ENCODE data around the gene ILF3. TPM values are rescaled to one million over a fixed set of nuclear protein-coding genes. Genes with fewer than 3 reads are reported as not detected.
A peak's percentile ranks its signal among the peaks of the same experiment; 100 is the strongest.

The ILF3 gene
- total RNA-seq, 1 donor from 2014 or later: 69.4 TPM

GRCh38 chr19:10724573-10725071 lies 70.5 kb downstream of the ILF3 start:
- H3K9ac ChIP-seq (ENCODE audit: low read depth in 1 of 3, low read length in 3 of 3): peak overlapping the region in 1 of 3 donors; percentile 40
- peak overlapping the region; percentile 47 for H3K27ac ChIP-seq (ENCODE audit: low read depth, low read length)
- no peak overlapping the region for H3K4me3 ChIP-seq (ENCODE audit: low read length in 3 of 3)
- no peaks in the 10 kb centered on the region for H3K27me3 ChIP-seq (ENCODE audit: control insufficient read depth in 3 of 3, insufficient read depth in 3 of 3, low read length in 3 of 3)
- peaks cover 15 to 28% (median 27%) of the 10 kb centered on the region in 3 donors for H3K4me1 ChIP-seq (ENCODE audit: control insufficient read depth in 3 of 3, insufficient read depth in 3 of 3, low read length in 3 of 3)
- H3K9me3 ChIP-seq (ENCODE audit: control insufficient read depth in 3 of 3, low read length in 3 of 3): no peaks in the 10 kb centered on the region
- H3K36me3 ChIP-seq (ENCODE audit: control insufficient read depth in 3 of 3, insufficient read depth in 3 of 3, low read length in 3 of 3): peaks cover 0 to 7% (median 3%) of the 10 kb centered on the region in 3 donors

GRCh38 chr19:10725415-10725814 lies 71.3 kb downstream of the ILF3 start:
- Histone ChIP-seq H3K9ac (ENCODE audit: low read depth in 1 of 3, low read length in 3 of 3) (no peak overlapping the region), H3K4me1 (ENCODE audit: control insufficient read depth in 3 of 3, insufficient read depth in 3 of 3, low read length in 3 of 3) (peaks cover 8 to 26% (median 25%) of the 10 kb centered on the region in 3 donors), H3K36me3 (ENCODE audit: control insufficient read depth in 3 of 3, insufficient read depth in 3 of 3, low read length in 3 of 3) (peaks cover 0 to 7% (median 0%) of the 10 kb centered on the region in 3 donors), H3K27me3 (ENCODE audit: control insufficient read depth in 3 of 3, insufficient read depth in 3 of 3, low read length in 3 of 3) (no peaks in the 10 kb centered on the region), H3K27ac (ENCODE audit: low read depth, low read length) (no peak overlapping the region), H3K4me3 (ENCODE audit: low read length in 3 of 3) (no peak overlapping the region), H3K9me3 (ENCODE audit: control insufficient read depth in 3 of 3, low read length in 3 of 3) (no peaks in the 10 kb centered on the region)

GRCh38 chr19:10726268-10726667 lies 72.1 kb downstream of the ILF3 start:
- H3K4me3 ChIP-seq (ENCODE audit: low read length in 3 of 3): no peak overlapping the region
- H3K4me1 ChIP-seq (ENCODE audit: control insufficient read depth in 3 of 3, insufficient read depth in 3 of 3, low read length in 3 of 3): peaks cover 4 to 29% (median 22%) of the 10 kb centered on the region in 3 donors
- H3K9ac ChIP-seq (ENCODE audit: low read depth in 1 of 3, low read length in 3 of 3): no peak overlapping the region
- peaks cover 0 to 3% (median 0%) of the 10 kb centered on the region in 3 donors for H3K36me3 ChIP-seq (ENCODE audit: control insufficient read depth in 3 of 3, insufficient read depth in 3 of 3, low read length in 3 of 3)
- no peaks in the 10 kb centered on the region for H3K9me3 ChIP-seq (ENCODE audit: control insufficient read depth in 3 of 3, low read length in 3 of 3)
- no peaks in the 10 kb centered on the region for H3K27me3 ChIP-seq (ENCODE audit: control insufficient read depth in 3 of 3, insufficient read depth in 3 of 3, low read length in 3 of 3)
- no peak overlapping the region for H3K27ac ChIP-seq (ENCODE audit: low read depth, low read length)

- H3K36me3 ChIP-seq (ENCODE audit: control insufficient read depth in 3 of 3, insufficient read depth in 3 of 3, low read length in 3 of 3): no peaks in the 10 kb centered on the region
- no peak overlapping the region for H3K9ac ChIP-seq (ENCODE audit: low read depth in 1 of 3, low read length in 3 of 3)
- peaks cover 4 to 24% (median 22%) of the 10 kb centered on the region in 3 donors for H3K4me1 ChIP-seq (ENCODE audit: control insufficient read depth in 3 of 3, insufficient read depth in 3 of 3, low read length in 3 of 3)
- H3K27me3 ChIP-seq (ENCODE audit: control insufficient read depth in 3 of 3, insufficient read depth in 3 of 3, low read length in 3 of 3): no peaks in the 10 kb centered on the region
- H3K9me3 ChIP-seq (ENCODE audit: control insufficient read depth in 3 of 3, low read length in 3 of 3): no peaks in the 10 kb centered on the region
- no peak overlapping the region for H3K4me3 ChIP-seq (ENCODE audit: low read length in 3 of 3)
- no peak overlapping the region for H3K27ac ChIP-seq (ENCODE audit: low read depth, low read length)
Observed at GRCh38 chr19:10727685-10728201, 73.6 kb downstream of the ILF3 start.

GRCh38 chr19:10729411-10729810 lies 75.3 kb downstream of the ILF3 start:
- H3K4me1 ChIP-seq (ENCODE audit: control insufficient read depth in 3 of 3, insufficient read depth in 3 of 3, low read length in 3 of 3): peaks cover 4 to 22% (median 22%) of the 10 kb centered on the region in 3 donors
- H3K36me3 ChIP-seq (ENCODE audit: control insufficient read depth in 3 of 3, insufficient read depth in 3 of 3, low read length in 3 of 3): no peaks in the 10 kb centered on the region
- no peak overlapping the region for H3K27ac ChIP-seq (ENCODE audit: low read depth, low read length)
- H3K27me3 ChIP-seq (ENCODE audit: control insufficient read depth in 3 of 3, insufficient read depth in 3 of 3, low read length in 3 of 3): no peaks in the 10 kb centered on the region
- H3K9me3 ChIP-seq (ENCODE audit: control insufficient read depth in 3 of 3, low read length in 3 of 3): no peaks in the 10 kb centered on the region
- no peak overlapping the region for H3K4me3 ChIP-seq (ENCODE audit: low read length in 3 of 3)
- H3K9ac ChIP-seq (ENCODE audit: low read depth in 1 of 3, low read length in 3 of 3): no peak overlapping the region

- H3K27ac ChIP-seq (ENCODE audit: low read depth, low read length): no peak overlapping the region
Observed at GRCh38 chr19:10730932-10731331, 76.8 kb downstream of the ILF3 start.

GRCh38 chr19:10735741-10736140 lies 81.6 kb downstream of the ILF3 start:
- no peaks in the 10 kb centered on the region for H3K9me3 ChIP-seq (ENCODE audit: control insufficient read depth in 3 of 3, low read length in 3 of 3)
- no peaks in the 10 kb centered on the region for H3K27me3 ChIP-seq (ENCODE audit: control insufficient read depth in 3 of 3, insufficient read depth in 3 of 3, low read length in 3 of 3)
- H3K9ac ChIP-seq (ENCODE audit: low read depth in 1 of 3, low read length in 3 of 3): no peak overlapping the region
- peaks cover 0 to 6% (median 3%) of the 10 kb centered on the region in 3 donors for H3K4me1 ChIP-seq (ENCODE audit: control insufficient read depth in 3 of 3, insufficient read depth in 3 of 3, low read length in 3 of 3)
- H3K4me3 ChIP-seq (ENCODE audit: low read length in 3 of 3): no peak overlapping the region
- no peak overlapping the region for H3K27ac ChIP-seq (ENCODE audit: low read depth, low read length)
- H3K36me3 ChIP-seq (ENCODE audit: control insufficient read depth in 3 of 3, insufficient read depth in 3 of 3, low read length in 3 of 3): peaks cover 0 to 5% (median 0%) of the 10 kb centered on the region in 3 donors

More at GRCh38 chr19:10730932-10731331, 76.8 kb downstream of the ILF3 start:
- H3K9ac ChIP-seq (ENCODE audit: low read depth in 1 of 3, low read length in 3 of 3): no peak overlapping the region
- peaks cover 4 to 17% (median 15%) of the 10 kb centered on the region in 3 donors for H3K4me1 ChIP-seq (ENCODE audit: control insufficient read depth in 3 of 3, insufficient read depth in 3 of 3, low read length in 3 of 3)
- no peaks in the 10 kb centered on the region for H3K36me3 ChIP-seq (ENCODE audit: control insufficient read depth in 3 of 3, insufficient read depth in 3 of 3, low read length in 3 of 3)
- no peaks in the 10 kb centered on the region for H3K9me3 ChIP-seq (ENCODE audit: control insufficient read depth in 3 of 3, low read length in 3 of 3)
- no peaks in the 10 kb centered on the region for H3K27me3 ChIP-seq (ENCODE audit: control insufficient read depth in 3 of 3, insufficient read depth in 3 of 3, low read length in 3 of 3)
- no peak overlapping the region for H3K4me3 ChIP-seq (ENCODE audit: low read length in 3 of 3)

- no peak overlapping the region for H3K4me3 ChIP-seq (ENCODE audit: low read length in 3 of 3)
- H3K9ac ChIP-seq (ENCODE audit: low read depth in 1 of 3, low read length in 3 of 3): no peak overlapping the region
- no peaks in the 10 kb centered on the region for H3K9me3 ChIP-seq (ENCODE audit: control insufficient read depth in 3 of 3, low read length in 3 of 3)
- H3K27ac ChIP-seq (ENCODE audit: low read depth, low read length): no peak overlapping the region
- peaks cover 0 to 3% (median 3%) of the 10 kb centered on the region in 3 donors for H3K4me1 ChIP-seq (ENCODE audit: control insufficient read depth in 3 of 3, insufficient read depth in 3 of 3, low read length in 3 of 3)
- peaks cover 0 to 5% (median 0%) of the 10 kb centered on the region in 3 donors for H3K36me3 ChIP-seq (ENCODE audit: control insufficient read depth in 3 of 3, insufficient read depth in 3 of 3, low read length in 3 of 3)
- no peaks in the 10 kb centered on the region for H3K27me3 ChIP-seq (ENCODE audit: control insufficient read depth in 3 of 3, insufficient read depth in 3 of 3, low read length in 3 of 3)
Observed at GRCh38 chr19:10736189-10736588, 82.0 kb downstream of the ILF3 start.

- Histone ChIP-seq H3K27me3 (ENCODE audit: control insufficient read depth in 3 of 3, insufficient read depth in 3 of 3, low read length in 3 of 3) (no peaks in the 10 kb centered on the region), H3K27ac (ENCODE audit: low read depth, low read length) (no peak overlapping the region), H3K36me3 (ENCODE audit: control insufficient read depth in 3 of 3, insufficient read depth in 3 of 3, low read length in 3 of 3) (peaks cover 0 to 5% (median 0%) of the 10 kb centered on the region in 3 donors), H3K4me1 (ENCODE audit: control insufficient read depth in 3 of 3, insufficient read depth in 3 of 3, low read length in 3 of 3) (peaks cover 1 to 4% (median 3%) of the 10 kb centered on the region in 3 donors), H3K9me3 (ENCODE audit: control insufficient read depth in 3 of 3, low read length in 3 of 3) (no peaks in the 10 kb centered on the region), H3K4me3 (ENCODE audit: low read length in 3 of 3) (no peak overlapping the region), H3K9ac (ENCODE audit: low read depth in 1 of 3, low read length in 3 of 3) (no peak overlapping the region)
Observed at GRCh38 chr19:10736916-10737551, 82.9 kb downstream of the ILF3 start.

GRCh38 chr19:10737722-10738121 lies 83.6 kb downstream of the ILF3 start:
- H3K9ac ChIP-seq (ENCODE audit: low read depth in 1 of 3, low read length in 3 of 3): no peak overlapping the region
- no peaks in the 10 kb centered on the region for H3K9me3 ChIP-seq (ENCODE audit: control insufficient read depth in 3 of 3, low read length in 3 of 3)
- no peak overlapping the region for H3K4me3 ChIP-seq (ENCODE audit: low read length in 3 of 3)
- H3K27me3 ChIP-seq (ENCODE audit: control insufficient read depth in 3 of 3, insufficient read depth in 3 of 3, low read length in 3 of 3): no peaks in the 10 kb centered on the region
- H3K36me3 ChIP-seq (ENCODE audit: control insufficient read depth in 3 of 3, insufficient read depth in 3 of 3, low read length in 3 of 3): peaks cover 0 to 6% (median 0%) of the 10 kb centered on the region in 3 donors
- H3K27ac ChIP-seq (ENCODE audit: low read depth, low read length): no peak overlapping the region
- peaks cover 6 to 10% (median 8%) of the 10 kb centered on the region in 3 donors for H3K4me1 ChIP-seq (ENCODE audit: control insufficient read depth in 3 of 3, insufficient read depth in 3 of 3, low read length in 3 of 3)

All from skeletal muscle tissue (tissue), 4 donors.